ENCODE measurements around the gene WSCD1. TPM values are rescaled to one million over a fixed set of nuclear protein-coding genes. Genes with fewer than 3 reads are reported as not detected.

Gene WSCD1
- total and polyA plus RNA-seq, 2 of the 4 experiments (the other 2 are of a cell fraction), result 0.07 TPM; not detected in 1

GRCh38 chr17:6095501-6095900 lies 25.3 kb downstream of the WSCD1 start:
- Histone ChIP-seq H2AK9ac (replicated peaks; ENCODE audit: low read depth, low read length, poor library complexity) (peak overlapping the region; percentile 31), H4K20me1 (ENCODE audit: insufficient read depth, low read length) (no peaks in the 10 kb centered on the region), H3K23ac (ENCODE audit: low read depth, low read length) (no peak overlapping the region), H2BK15ac (ENCODE audit: low read depth, low read length) (no peak overlapping the region), H3K56ac (ENCODE audit: extremely low read depth, insufficient read depth, low read length) (no peak overlapping the region), H2BK5ac (ENCODE audit: low read depth, low read length, poor library complexity, severe bottlenecking) (no peak overlapping the region), H3K4me3 (ENCODE audit: insufficient read depth, low read depth, low read length) (no peak overlapping the region), H2BK20ac (ENCODE audit: low read depth, low read length) (no peak overlapping the region), H2BK120ac (ENCODE audit: low read depth, low read length) (no peak overlapping the region), H3K36me3 (ENCODE audit: control insufficient read depth, insufficient read depth, low read length) (no peaks in the 10 kb centered on the region), H4K5ac (ENCODE audit: low read depth, low read length) (no peak overlapping the region), H4K8ac (ENCODE audit: low read depth in 2 of 2, low read length in 2 of 2) (no peak overlapping the region), H3K4me2 (ENCODE audit: low read depth, low read length) (no peak overlapping the region), H3K4ac (ENCODE audit: low read depth, low read length) (no peak overlapping the region), H4K91ac (ENCODE audit: insufficient read depth, low read depth, low read length) (no peak overlapping the region), H3K18ac (ENCODE audit: low read depth, low read length) (no peak overlapping the region), H3K14ac (replicated peaks; ENCODE audit: low read depth, low read length) (no peak overlapping the region), H3K27ac (ENCODE audit: insufficient read depth, low read length) (no peak overlapping the region), H2AK5ac (ENCODE audit: low read depth, low read length) (no peak overlapping the region), H3K9me1 (ENCODE audit: insufficient read depth, low read length) (no peaks in the 10 kb centered on the region), H3K4me1 (ENCODE audit: control insufficient read depth, insufficient read depth, low read length) (no peaks in the 10 kb centered on the region), H3K9ac (ENCODE audit: low read depth, low read length) (no peak overlapping the region), H3K9me3 (ENCODE audit: control insufficient read depth, insufficient read depth, low read length) (peaks cover 8% of the 10 kb centered on the region; the same call in 1 of the 2 replicates), H3K79me1 (ENCODE audit: low read depth in 1 of 2, low read length in 2 of 2) (no peaks in the 10 kb centered on the region), H2AFZ (replicated peaks; ENCODE audit: low read length, poor library complexity) (no peak overlapping the region), H3K27me3 (ENCODE audit: control insufficient read depth, insufficient read depth, low read length) (no peaks in the 10 kb centered on the region)
- DNase-seq (no peak), ATAC-seq (ENCODE audit: low read depth) (no peak)
- POLR2A ChIA-PET (ENCODE audit: unreplicated experiment), result no interaction called here
- intact Hi-C loops (cut with micrococcal nuclease), result no loop called here
- in situ Hi-C loops (cut with MboI; ENCODE audit: low sequenced_read_pairs), result no loop called here
- dilution Hi-C loops (cut with HindIII; ENCODE audit: low sequenced_read_pairs, unreplicated experiment), result no loop called here
- TF ChIP-seq CHD1 (IDR thresholded peaks at IDR 0.05; ENCODE audit: low read depth, low read length), result no peak
- no peak for TF ChIP-seq CTCF (conservative IDR thresholded peaks at IDR 0.05; ENCODE audit: low read depth, low read length)
- no peak for TF ChIP-seq MAFK (IDR thresholded peaks at IDR 0.05; ENCODE audit: low read depth, low read length)
- no peak for TF ChIP-seq BHLHE40 (IDR thresholded peaks at IDR 0.05; ENCODE audit: low read depth, low read length)
- no peak for TF ChIP-seq RAD21 (IDR thresholded peaks at IDR 0.05; ENCODE audit: low read length)
- no peak for TF ChIP-seq NFE2L2 (IDR thresholded peaks at IDR 0.05; ENCODE audit: low read depth, low read length)
- no peak for TF ChIP-seq CEBPB (IDR thresholded peaks at IDR 0.05; ENCODE audit: low read depth, low read length)
- no peak for TF ChIP-seq USF2 (IDR thresholded peaks at IDR 0.05; ENCODE audit: low read depth, low read length)
- no peak for TF ChIP-seq RFX5 (IDR thresholded peaks at IDR 0.05; ENCODE audit: low read depth, low read length)
- no peak for TF ChIP-seq FOS (IDR thresholded peaks at IDR 0.05; ENCODE audit: low read depth, low read length)
- TF ChIP-seq MAZ (IDR thresholded peaks at IDR 0.05; ENCODE audit: borderline replicate concordance, low read depth, low read length), result no peak
- no peak for TF ChIP-seq SMC3 (IDR thresholded peaks at IDR 0.05; ENCODE audit: low read depth, low read length)
- no peak for TF ChIP-seq MXI1 (IDR thresholded peaks at IDR 0.05; ENCODE audit: borderline replicate concordance, low read depth, low read length)
- no peak for TF ChIP-seq RCOR1 (IDR thresholded peaks at IDR 0.05; ENCODE audit: insufficient replicate concordance, low read length)
- TF ChIP-seq POLR2A (IDR thresholded peaks at IDR 0.05; ENCODE audit: low read depth, low read length), result no peak
- TF ChIP-seq, protein P1, sequence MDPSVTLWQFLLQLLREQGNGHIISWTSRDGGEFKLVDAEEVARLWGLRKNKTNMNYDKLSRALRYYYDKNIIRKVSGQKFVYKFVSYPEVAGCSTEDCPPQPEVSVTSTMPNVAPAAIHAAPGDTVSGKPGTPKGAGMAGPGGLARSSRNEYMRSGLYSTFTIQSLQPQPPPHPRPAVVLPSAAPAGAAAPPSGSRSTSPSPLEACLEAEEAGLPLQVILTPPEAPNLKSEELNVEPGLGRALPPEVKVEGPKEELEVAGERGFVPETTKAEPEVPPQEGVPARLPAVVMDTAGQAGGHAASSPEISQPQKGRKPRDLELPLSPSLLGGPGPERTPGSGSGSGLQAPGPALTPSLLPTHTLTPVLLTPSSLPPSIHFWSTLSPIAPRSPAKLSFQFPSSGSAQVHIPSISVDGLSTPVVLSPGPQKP (IDR thresholded peaks at IDR 0.05; ENCODE audit: borderline replicate concordance, low read depth, low read length), result no peak
- CTCF ChIA-PET, result no interaction called here
- WGBS, 2 experiments (ENCODE audit: extremely low coverage in 2 of 2, insufficient read length in 1 of 2), result 53% methylated on average over 5 of the region's 6 CpGs; no CpG with 5 or more reads in 1 of the 2 experiments
- no TSS peak for BruUV-seq (replicated peaks)

All from IMR-90 (cell line).